ENCODE measurements around the gene GARRE1.

The GARRE1 gene

DNA sequence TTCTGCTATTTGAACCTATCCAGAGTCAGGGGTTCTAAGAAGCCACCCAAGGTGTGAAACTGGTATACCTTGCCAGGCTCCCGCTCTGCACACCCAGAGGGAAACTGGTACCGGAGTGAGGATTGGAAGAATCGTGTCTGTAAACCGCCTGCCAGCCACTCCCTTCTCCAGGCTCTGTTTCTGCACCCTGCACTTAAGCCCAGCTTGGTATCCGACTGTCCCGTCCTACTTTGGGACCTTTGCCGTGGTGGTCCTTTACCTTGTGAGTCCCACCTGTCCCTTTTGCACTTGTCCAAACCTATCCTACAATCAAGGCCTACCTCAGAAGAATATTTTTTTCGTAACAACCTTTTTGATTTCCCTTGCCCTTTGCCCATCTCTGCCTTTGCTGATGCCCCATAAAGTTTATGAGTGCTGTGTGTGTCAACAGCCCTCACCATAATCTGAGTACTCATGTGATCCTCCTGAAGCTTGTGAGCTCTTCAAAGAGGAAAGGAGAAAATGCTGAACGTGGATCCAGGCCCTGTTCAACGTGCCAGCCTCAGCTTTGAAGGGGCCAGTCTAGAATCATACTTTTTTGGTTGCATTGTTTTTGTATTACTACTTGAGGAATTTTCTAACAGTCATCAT, 44.7 kb downstream of the GARRE1 start:
- no peak for DNase-seq (ENCODE audit: low spot score)

DNA sequence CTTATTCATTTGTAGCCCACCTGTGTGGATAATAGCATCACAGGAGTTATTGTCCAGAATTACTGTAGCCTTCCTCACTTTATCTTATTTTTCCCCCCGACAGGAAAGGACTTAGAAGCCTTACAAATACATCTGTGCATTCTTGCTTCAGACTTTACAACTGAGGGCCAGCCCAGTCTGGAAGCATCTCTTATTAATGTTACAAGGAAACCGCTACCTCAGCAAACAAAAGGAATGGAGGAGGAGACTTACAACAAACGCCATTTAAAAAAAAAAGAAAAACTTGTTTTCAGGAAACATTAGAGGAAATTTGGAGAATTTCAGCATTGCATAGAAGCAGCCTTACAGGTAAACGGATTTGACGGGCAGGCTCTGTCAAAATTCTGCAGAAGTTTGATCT, 45.2 kb downstream of the GARRE1 start:
- DNase-seq (ENCODE audit: low spot score): no peak

DNA sequence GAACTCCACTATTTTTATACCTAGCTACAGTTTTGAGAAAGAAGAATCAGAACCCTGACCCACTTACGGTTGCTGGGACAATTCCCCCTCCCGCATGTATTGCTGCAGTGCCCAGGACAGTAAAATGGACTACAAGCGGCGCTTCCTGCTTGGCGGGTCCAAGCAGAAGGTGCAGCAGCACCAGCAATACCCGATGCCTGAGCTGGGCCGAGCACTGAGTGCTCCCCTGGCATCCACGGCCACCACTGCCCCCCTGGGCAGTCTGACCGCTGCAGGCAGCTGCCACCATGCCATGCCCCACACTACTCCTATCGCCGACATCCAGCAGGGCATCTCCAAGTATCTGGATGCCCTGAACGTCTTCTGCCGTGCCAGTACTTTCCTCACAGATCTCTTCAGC, 46.0 kb downstream of the GARRE1 start:
- DNase-seq (ENCODE audit: low spot score): no peak

DNA sequence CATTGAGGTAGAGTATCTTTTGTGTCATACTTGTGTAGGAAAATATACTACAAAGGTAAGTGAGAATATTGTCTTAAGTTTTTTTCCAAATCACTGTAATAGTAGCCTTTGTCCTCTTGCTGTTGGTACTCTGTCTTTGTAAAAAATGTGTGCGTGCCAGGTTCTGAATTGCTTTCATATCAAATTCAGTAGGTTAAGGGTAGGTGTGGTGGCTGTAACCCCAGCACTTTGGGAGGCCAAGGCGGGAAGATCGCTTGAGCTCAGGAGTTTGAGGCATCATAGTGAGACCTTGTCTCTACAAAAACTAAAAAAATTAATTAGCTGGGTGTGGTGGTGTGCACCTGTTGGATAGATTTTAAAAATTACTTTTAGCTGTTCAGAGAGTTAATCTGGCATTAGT, 46.6 kb downstream of the GARRE1 start:
- no peak for DNase-seq (ENCODE audit: low spot score)
